Fibroblast of lung (primary cell): ENCODE measurements around the gene RAB3GAP1.

Experiments
- CTCF ChIP-seq, 2 donors: IDR thresholded peaks in 1 of 2; conservative IDR thresholded peaks in 1 of 2; 1 replicate in 1 of 2; 2 replicates in 1 of 2; pipeline ENCODE4 v1.5.1; 2011 to 2012; ENCODE audit warnings: low read length in 2 of 2, control low read depth in 1 of 2, inconsistent platforms in 1 of 2, low read depth in 1 of 2, mild to moderate bottlenecking in 1 of 2
- EZH2 ChIP-seq: IDR thresholded peaks from 2 replicates; pipeline ENCODE4 v1.5.1; 2012; ENCODE audit warnings: low read length, control low read depth, mild to moderate bottlenecking; ENCODE audit errors: missing control alignments

- TF ChIP-seq CTCF (conservative IDR thresholded peaks at IDR 0.05 in 1 of 2, IDR thresholded peaks at IDR 0.05 in 1 of 2; ENCODE audit: low read depth in 1 of 2, low read length in 2 of 2): no peak
- no peak for TF ChIP-seq EZH2
Measured at GRCh38 chr2:135174049-135174809, 122.1 kb downstream of the RAB3GAP1 start.
